Mesothelial cell of epicardium (in vitro differentiated cells): ENCODE measurements around the gene SULF2. TPM values are rescaled to one million over a fixed set of nuclear protein-coding genes. Genes with fewer than 3 reads are reported as not detected.

ENCODE experiments used
- DNase-seq, 2 experiments: peaks; one replicate each; pipeline ENCODE4 v3.0.0; 2021; ENCODE audit warnings: low spot score in 2 of 2; ENCODE audit not compliant: unreplicated experiment in 2 of 2
- H3K27ac Mint-ChIP-seq: 2 replicates; pipeline ENCODE4 v1.8.0; 2021; ENCODE audit warnings: mixed read lengths
- H3K27me3 Mint-ChIP-seq: 2 replicates; pipeline ENCODE4 v1.8.0; 2021; ENCODE audit warnings: low read depth, mixed read lengths
- H3K36me3 Mint-ChIP-seq: 2 replicates; pipeline ENCODE4 v1.8.0; 2021; ENCODE audit warnings: mixed read lengths
- H3K4me1 Mint-ChIP-seq: 2 replicates; pipeline ENCODE4 v1.8.0; 2021; ENCODE audit warnings: mixed read lengths
- H3K4me3 Mint-ChIP-seq: 2 replicates; pipeline ENCODE4 v1.8.0; 2021; ENCODE audit warnings: mild to moderate bottlenecking, moderate library complexity, mixed read lengths
- H3K9me3 Mint-ChIP-seq: 2 replicates; pipeline ENCODE4 v1.8.0; 2021; ENCODE audit warnings: mixed read lengths
- CTCF ChIP-seq: fragments of 200-600 bp; sonication (generic); IDR thresholded peaks from one replicate; pipeline ENCODE4 v1.5.0; 2021; ENCODE audit warnings: antibody characterized with exemption; ENCODE audit not compliant: unreplicated experiment
- total RNA-seq: library from RNA; stranded (reverse); gene quantifications from 3 replicates; pipeline ENCODE4 v1.2.1, GENCODE V29; 2021

The SULF2 gene
- total RNA-seq, 1 donor from 2014 or later = 77.0 TPM

GRCh38 chr20:47778398-47779354 lies 6.6 kb downstream of the SULF2 start:
- H3K27ac Mint-ChIP-seq = no peak overlapping the region
- peaks cover 2% of the 10 kb centered on the region for H3K36me3 Mint-ChIP-seq
- H3K27me3 Mint-ChIP-seq = no peaks in the 10 kb centered on the region
- H3K9me3 Mint-ChIP-seq = no peaks in the 10 kb centered on the region
- peaks cover 42% of the 10 kb centered on the region for H3K4me1 Mint-ChIP-seq
- DNase-seq = no peak
- no peak overlapping the region for H3K4me3 Mint-ChIP-seq
- no peak for TF ChIP-seq CTCF

GRCh38 chr20:47777220-47777619 lies 8.1 kb downstream of the SULF2 start:
- H3K27me3 Mint-ChIP-seq = no peaks in the 10 kb centered on the region
- H3K27ac Mint-ChIP-seq = no peak overlapping the region
- H3K4me3 Mint-ChIP-seq = no peak overlapping the region
- H3K9me3 Mint-ChIP-seq = no peaks in the 10 kb centered on the region
- peaks cover 29% of the 10 kb centered on the region for H3K4me1 Mint-ChIP-seq
- H3K36me3 Mint-ChIP-seq = peaks cover 2% of the 10 kb centered on the region
- DNase-seq = no peak
- no peak for TF ChIP-seq CTCF

- H3K9me3 Mint-ChIP-seq = no peaks in the 10 kb centered on the region
- no peak overlapping the region for H3K4me3 Mint-ChIP-seq
- no peak for TF ChIP-seq CTCF
- H3K4me1 Mint-ChIP-seq = peaks cover 26% of the 10 kb centered on the region
- no peak overlapping the region for H3K27ac Mint-ChIP-seq
- no peaks in the 10 kb centered on the region for H3K27me3 Mint-ChIP-seq
- H3K36me3 Mint-ChIP-seq = peaks cover 2% of the 10 kb centered on the region
- DNase-seq = no peak
These were observed 8.6 kb downstream of the SULF2 start for GRCh38 chr20:47776639-47777038.

- no peak for DNase-seq
- Mint-ChIP-seq H3K4me3 (no peak overlapping the region), H3K36me3 (peaks cover 2% of the 10 kb centered on the region), H3K9me3 (no peaks in the 10 kb centered on the region), H3K27me3 (no peaks in the 10 kb centered on the region), H3K4me1 (peaks cover 25% of the 10 kb centered on the region), H3K27ac (no peak overlapping the region)
- no peak for TF ChIP-seq CTCF
These were observed 9.4 kb downstream of the SULF2 start for GRCh38 chr20:47775841-47776240.

- no peak for TF ChIP-seq CTCF
- Mint-ChIP-seq H3K4me1 (peaks cover 19% of the 10 kb centered on the region), H3K36me3 (peaks cover 7% of the 10 kb centered on the region), H3K9me3 (peaks cover 5% of the 10 kb centered on the region), H3K27me3 (no peaks in the 10 kb centered on the region), H3K27ac (no peak overlapping the region), H3K4me3 (no peak overlapping the region)
- no peak for DNase-seq
These were observed 10.2 kb downstream of the SULF2 start for GRCh38 chr20:47775039-47775438.
